SK-N-SH treated with all-trans-retinoic acid at 6 μM for 48 hours (cell line): ENCODE results near the gene HP1BP3.
A peak's percentile ranks its signal among the peaks of the same experiment; 100 is the strongest.

Experiments
- ATAC-seq: fragments of 200-7000 bp; cut with Tn5 transposase; 3 replicates; pipeline ENCODE4 v1.9.1; 2020; ENCODE audit warnings: mild to moderate bottlenecking, moderate library complexity
- ARNTL ChIP-seq: fragments of 450-650 bp; formaldehyde crosslinking; IDR thresholded peaks from 2 replicates; pipeline ENCODE4 v1.5.0; 2020; ENCODE audit warnings: low read depth, mild to moderate bottlenecking, moderate library complexity, borderline replicate concordance
- CREB5 ChIP-seq: fragments of 250-450 bp; sonication (Bioruptor Pico); IDR thresholded peaks from 2 replicates; pipeline ENCODE4 v1.5.1; 2020; ENCODE audit warnings: low read depth, mild to moderate bottlenecking, moderate library complexity
- CSDC2 ChIP-seq: fragments of 250-450 bp; sonication (Bioruptor Pico); IDR thresholded peaks from 2 replicates; pipeline ENCODE4 v1.5.0; 2020; ENCODE audit warnings: mild to moderate bottlenecking, moderate library complexity
- CSRNP3 ChIP-seq: fragments of 250-450 bp; sonication (Bioruptor Pico); IDR thresholded peaks from 2 replicates; pipeline ENCODE4 v1.5.1; 2021; ENCODE audit warnings: mild to moderate bottlenecking, moderate library complexity
- ESRRG ChIP-seq: fragments of 250-450 bp; sonication (Bioruptor Pico); IDR thresholded peaks from 2 replicates; pipeline ENCODE4 v1.6.1; 2021; ENCODE audit warnings: mild to moderate bottlenecking
- GLIS3 ChIP-seq: fragments of 250-450 bp; sonication (Bioruptor Pico); IDR thresholded peaks from 2 replicates; pipeline ENCODE4 v1.5.0; 2020; ENCODE audit warnings: mild to moderate bottlenecking, moderate library complexity
- ISL1 ChIP-seq: fragments of 250-450 bp; sonication (Bioruptor Pico); IDR thresholded peaks from 2 replicates; pipeline ENCODE4 v2.1.2; 2022; ENCODE audit warnings: mild to moderate bottlenecking, moderate library complexity
- OSR1 ChIP-seq: fragments of 250-450 bp; sonication (Bioruptor Pico); IDR thresholded peaks from 2 replicates; pipeline ENCODE4 v1.8.0; 2022; ENCODE audit warnings: moderate library complexity, mild to moderate bottlenecking, inconsistent platforms
- POU6F1 ChIP-seq: fragments of 250-450 bp; sonication (Bioruptor Pico); IDR thresholded peaks from 2 replicates; pipeline ENCODE4 v1.8.0; 2021; ENCODE audit warnings: low read depth, mild to moderate bottlenecking, moderate library complexity, borderline replicate concordance
- PPARA ChIP-seq: fragments of 250-450 bp; sonication (Bioruptor Pico); IDR thresholded peaks from 2 replicates; pipeline ENCODE4 v1.5.0; 2020; ENCODE audit warnings: mild to moderate bottlenecking, borderline replicate concordance
- RARB ChIP-seq: fragments of 250-450 bp; sonication (Bioruptor Pico); IDR thresholded peaks from 2 replicates; pipeline ENCODE4 v1.8.0; 2021; ENCODE audit warnings: mild to moderate bottlenecking, moderate library complexity
- SNAI2 ChIP-seq: fragments of 250-450 bp; sonication (Bioruptor Pico); IDR thresholded peaks from 2 replicates; pipeline ENCODE4 v1.5.0; 2020; ENCODE audit warnings: mild to moderate bottlenecking, moderate library complexity
- TCF4 ChIP-seq: fragments of 250-450 bp; sonication (Bioruptor Pico); IDR thresholded peaks from 2 replicates; pipeline ENCODE4 v1.8.0; 2021; ENCODE audit warnings: mild to moderate bottlenecking, moderate library complexity, borderline replicate concordance
- TOX ChIP-seq: fragments of 250-450 bp; sonication (Bioruptor Pico); IDR thresholded peaks from 2 replicates; pipeline ENCODE4 v1.8.0; 2021; ENCODE audit warnings: mild to moderate bottlenecking, moderate library complexity, borderline replicate concordance
- TSHZ2 ChIP-seq: fragments of 250-450 bp; sonication (Bioruptor Pico); IDR thresholded peaks from 2 replicates; pipeline ENCODE4 v1.5.0; 2020; ENCODE audit warnings: mild to moderate bottlenecking, moderate library complexity
- ZFP3 ChIP-seq: fragments of 250-450 bp; sonication (Bioruptor Pico); IDR thresholded peaks from 2 replicates; pipeline ENCODE4 v1.5.0; 2020; ENCODE audit warnings: mild to moderate bottlenecking, moderate library complexity
- ZFP30 ChIP-seq: fragments of 450-650 bp; formaldehyde crosslinking; IDR thresholded peaks from 2 replicates; pipeline ENCODE4 v1.5.0; 2022; ENCODE audit warnings: mild to moderate bottlenecking, moderate library complexity
- ZNF565 ChIP-seq: fragments of 450-650 bp; formaldehyde crosslinking; conservative IDR thresholded peaks from 2 replicates; pipeline ENCODE4 v1.5.0; 2020; ENCODE audit warnings: low read depth, mild to moderate bottlenecking, moderate library complexity
- ZNF70 ChIP-seq: fragments of 450-650 bp; formaldehyde crosslinking; IDR thresholded peaks from 2 replicates; pipeline ENCODE4 v1.5.0; 2020; ENCODE audit warnings: mild to moderate bottlenecking, moderate library complexity
- ZNF8 ChIP-seq: fragments of 450-650 bp; formaldehyde crosslinking; IDR thresholded peaks from 2 replicates; pipeline ENCODE4 v1.5.0; 2020; ENCODE audit warnings: mild to moderate bottlenecking, moderate library complexity

Gene HP1BP3

GRCh38 chr1:20786253-20787028 lies 666 bp downstream of the HP1BP3 start:
- ATAC-seq: peak; percentile 91
- TF ChIP-seq TSHZ2 (CRISPR knock-in tag) (0 out of 2 replicates have a peak, but pooled peaks have one; percentile 20), CREB5 (no peak), ZFP3 (CRISPR knock-in tag) (0 out of 2 replicates have a peak, but pooled peaks have one; percentile 33), GLIS3 (CRISPR knock-in tag) (no peak), ESRRG (CRISPR knock-in tag) (no peak), TOX (CRISPR knock-in tag) (no peak)

- TF ChIP-seq ZNF70 (CRISPR knock-in tag): no peak
- TF ChIP-seq, all 23 proteins: peak for 0
- ATAC-seq: peak; percentile 2
Measured at GRCh38 chr1:20785907-20786252, 1.2 kb downstream of the HP1BP3 start.

GRCh38 chr1:20775700-20776099 lies 11.4 kb downstream of the HP1BP3 start:
- TF ChIP-seq PPARA (CRISPR knock-in tag): no peak
- no peak for TF ChIP-seq ISL1 (CRISPR knock-in tag)
- no peak for TF ChIP-seq ZFP30 (CRISPR knock-in tag)
- no peak for TF ChIP-seq ZFP3 (CRISPR knock-in tag)
- no peak for TF ChIP-seq GLIS3 (CRISPR knock-in tag)
- no peak for TF ChIP-seq ZNF70 (CRISPR knock-in tag)
- TF ChIP-seq ZNF8: no peak
- no peak for TF ChIP-seq TCF4 (CRISPR knock-in tag)
- no peak for TF ChIP-seq POU6F1 (CRISPR knock-in tag)
- TF ChIP-seq OSR1 (CRISPR knock-in tag): no peak
- no peak for TF ChIP-seq CREB5
- TF ChIP-seq ZNF565 (CRISPR knock-in tag): no peak
- TF ChIP-seq RARB (CRISPR knock-in tag): no peak
- ATAC-seq: no peak

GRCh38 chr1:20771780-20772179 lies 15.3 kb downstream of the HP1BP3 start:
- TF ChIP-seq ARNTL (no peak), CREB5 (no peak), ISL1 (CRISPR knock-in tag) (no peak), TCF4 (CRISPR knock-in tag) (no peak), CSDC2 (CRISPR knock-in tag) (no peak), CSRNP3 (CRISPR knock-in tag) (no peak), GLIS3 (CRISPR knock-in tag) (no peak), SNAI2 (CRISPR knock-in tag) (no peak), OSR1 (CRISPR knock-in tag) (no peak), ZFP30 (CRISPR knock-in tag) (no peak), ZFP3 (CRISPR knock-in tag) (no peak), ZNF8 (no peak)
- ATAC-seq: no peak
